Mesendoderm (in vitro differentiated cells): Measurements from ENCODE around the gene BAIAP2L1.

Source experiments
- DNase-seq: peaks from one replicate; pipeline ENCODE4 v3.0.0; 2013
- H2AK5ac ChIP-seq: 2 replicates; pipeline ENCODE4 v1.6.1; 2013; ENCODE audit warnings: low read length, inconsistent platforms
- H2BK120ac ChIP-seq: 2 replicates; pipeline ENCODE4 v1.6.1; 2013; ENCODE audit warnings: low read depth, mild to moderate bottlenecking, low read length, moderate library complexity, mixed read lengths
- H2BK15ac ChIP-seq: replicated peaks from 2 replicates; pipeline ENCODE4 v1.6.1; 2013; ENCODE audit warnings: low read depth, mild to moderate bottlenecking, moderate library complexity
- H2BK5ac ChIP-seq: 2 replicates; pipeline ENCODE4 v1.6.1; 2013; ENCODE audit warnings: low read length, inconsistent platforms
- H3K18ac ChIP-seq: 2 replicates; pipeline ENCODE4 v1.6.1; 2013; ENCODE audit warnings: mild to moderate bottlenecking, low read length, mixed read lengths
- H3K23ac ChIP-seq: one replicate; pipeline ENCODE4 v1.6.1; 2013; ENCODE audit warnings: low read length
- H3K27ac ChIP-seq: 2 replicates; pipeline ENCODE4 v1.5.1; 2013; ENCODE audit warnings: low read depth, mild to moderate bottlenecking, inconsistent platforms, low read length, moderate library complexity
- H3K27me3 ChIP-seq: 2 replicates; pipeline ENCODE4 v1.6.1; 2013; ENCODE audit warnings: low read length, control low read depth, mild to moderate bottlenecking, inconsistent platforms; ENCODE audit not compliant: insufficient read depth, poor library complexity
- H3K36me3 ChIP-seq: 2 replicates; pipeline ENCODE4 v1.6.1; 2013; ENCODE audit warnings: low read length, inconsistent platforms; ENCODE audit not compliant: control insufficient read depth, insufficient read depth
- H3K4ac ChIP-seq: one replicate; pipeline ENCODE4 v1.6.1; 2013; ENCODE audit warnings: low read depth, mild to moderate bottlenecking, low read length, moderate library complexity
- H3K4me1 ChIP-seq: 2 replicates; pipeline ENCODE4 v1.6.1; 2013; ENCODE audit warnings: low read depth, low read length, inconsistent platforms; ENCODE audit not compliant: control insufficient read depth
- H3K4me2 ChIP-seq: 2 replicates; pipeline ENCODE4 v1.6.1; 2013; ENCODE audit warnings: low read length
- H3K4me3 ChIP-seq: 2 replicates; pipeline ENCODE4 v1.5.1; 2013; ENCODE audit warnings: mild to moderate bottlenecking, low read length
- H3K56ac ChIP-seq: one replicate; pipeline ENCODE4 v1.6.1; 2013; ENCODE audit warnings: low read length
- H3K79me1 ChIP-seq: 2 replicates; pipeline ENCODE4 v1.6.1; 2013; ENCODE audit warnings: low read length, inconsistent platforms
- H3K79me2 ChIP-seq: 2 replicates; pipeline ENCODE4 v1.6.1; 2013; ENCODE audit warnings: mild to moderate bottlenecking, low read length; ENCODE audit not compliant: control insufficient read depth, insufficient read depth
- H3K9ac ChIP-seq: 2 replicates; pipeline ENCODE4 v1.6.1; 2013; ENCODE audit warnings: low read length, inconsistent platforms
- H4K5ac ChIP-seq: one replicate; pipeline ENCODE4 v1.6.1; 2013; ENCODE audit warnings: low read length
- H4K8ac ChIP-seq: one replicate; pipeline ENCODE4 v1.6.1; 2013; ENCODE audit warnings: low read depth, mild to moderate bottlenecking, control low read depth, low read length, moderate library complexity
- WGBS: extraction: QIAGEN DNeasy Blood & Tissue Kit; methylation state at CpG from one replicate; pipeline ENCODE4 v1.1.7; 2013; ENCODE audit warnings: low lambda C conversion rate, missing lambda C conversion rate; ENCODE audit not compliant: insufficient coverage; ENCODE audit errors: extremely low coverage; 5-methylcytosine and 5-hydroxymethylcytosine counted together

The BAIAP2L1 gene

DNA sequence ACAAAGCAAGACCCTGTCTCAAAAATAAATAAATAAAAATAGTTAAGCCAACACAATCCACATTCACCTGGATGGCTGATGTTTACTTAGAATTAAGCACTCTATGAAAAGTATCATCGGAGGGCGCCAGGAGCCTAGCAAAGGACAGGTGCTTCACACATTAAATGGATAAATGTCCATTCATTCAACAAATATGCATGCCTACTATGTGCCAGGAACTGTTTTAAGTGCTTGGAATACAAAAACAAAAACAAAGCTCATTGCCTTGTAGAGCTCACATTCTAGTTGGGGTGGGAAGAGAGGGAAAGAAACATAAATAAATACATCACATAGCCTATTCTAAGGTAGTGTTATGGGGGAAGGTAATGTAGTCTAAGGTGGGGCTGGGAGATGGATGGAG, 4.1 kb downstream of the BAIAP2L1 start:
- Histone ChIP-seq H2BK120ac (no peak overlapping the region), H2AK5ac (no peak overlapping the region)
- WGBS = no CpG with 5 or more reads among the region's 2 CpGs

DNA sequence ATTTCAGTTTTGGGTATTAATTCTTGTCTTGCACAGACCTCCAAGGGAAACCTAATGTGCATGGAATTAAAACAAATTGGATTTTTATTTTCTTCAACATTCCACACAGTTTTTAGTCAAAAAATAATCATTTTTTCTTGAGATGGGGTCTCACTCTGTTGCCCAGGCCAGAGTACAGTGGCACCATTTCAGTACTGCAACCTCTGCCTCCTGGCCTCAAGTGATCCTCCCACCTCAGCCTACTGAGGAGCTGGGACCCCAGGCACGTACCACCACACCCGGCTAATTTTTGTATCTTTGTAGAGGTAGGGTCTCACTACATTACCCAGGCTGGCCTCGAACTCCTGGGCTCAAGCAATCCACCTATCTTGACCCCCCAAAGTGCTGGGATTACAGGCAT, 4.9 kb downstream of the BAIAP2L1 start:
- Histone ChIP-seq H3K4me1 (peaks cover 4% of the 10 kb centered on the region), H4K5ac (no peak overlapping the region), H2AK5ac (no peak overlapping the region), H3K4me2 (no peak overlapping the region), H3K56ac (no peak overlapping the region), H3K79me1 (peaks cover 8% of the 10 kb centered on the region), H3K36me3 (no peaks in the 10 kb centered on the region), H3K27me3 (no peaks in the 10 kb centered on the region), H3K18ac (no peak overlapping the region), H3K23ac (no peak overlapping the region), H2BK15ac (no peak overlapping the region), H3K4me3 (no peak overlapping the region), H3K4ac (no peak overlapping the region), H2BK120ac (no peak overlapping the region), H3K79me2 (peaks cover 46% of the 10 kb centered on the region), H2BK5ac (no peak overlapping the region), H3K9ac (no peak overlapping the region), H4K8ac (no peak overlapping the region), H3K27ac (no peak overlapping the region)
- no CpG with 5 or more reads among the region's 3 CpGs for WGBS
- no peak for DNase-seq

More for the DNA sequence above, 4.1 kb downstream of the BAIAP2L1 start:
- no peaks in the 10 kb centered on the region for H3K27me3 ChIP-seq
- H3K79me2 ChIP-seq = peaks cover 46% of the 10 kb centered on the region
- H2BK5ac ChIP-seq = no peak overlapping the region
- no peak overlapping the region for H2BK15ac ChIP-seq
- H3K23ac ChIP-seq = no peak overlapping the region
- H3K9ac ChIP-seq = no peak overlapping the region
- peaks cover 8% of the 10 kb centered on the region for H3K79me1 ChIP-seq
- no peak overlapping the region for H3K56ac ChIP-seq
- no peak overlapping the region for H3K27ac ChIP-seq
- H4K5ac ChIP-seq = no peak overlapping the region
- no peak overlapping the region for H3K18ac ChIP-seq
- H3K4me2 ChIP-seq = no peak overlapping the region
- H3K36me3 ChIP-seq = no peaks in the 10 kb centered on the region
- H3K4ac ChIP-seq = no peak overlapping the region
- no peak overlapping the region for H4K8ac ChIP-seq
- DNase-seq = no peak
- no peak overlapping the region for H3K4me3 ChIP-seq
- peaks cover 4% of the 10 kb centered on the region for H3K4me1 ChIP-seq

DNA sequence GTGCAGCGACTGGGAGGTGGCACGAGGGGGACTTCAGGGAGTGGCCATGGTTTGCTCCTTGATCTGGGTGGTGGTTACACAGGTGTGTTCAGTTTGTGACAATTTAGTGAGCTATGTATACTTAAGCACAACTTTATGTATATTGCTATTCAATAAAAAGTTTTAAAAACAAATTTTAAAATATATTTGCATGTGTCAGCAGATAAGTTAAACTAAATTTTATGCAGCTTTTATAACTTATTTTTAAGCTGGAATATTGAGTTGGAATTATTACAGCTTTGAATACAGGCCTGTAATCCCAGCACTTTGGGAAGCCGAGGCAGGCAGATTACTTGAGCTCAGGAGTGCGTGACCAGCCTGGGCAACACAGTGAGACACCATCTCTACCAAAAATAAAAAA, 5.4 kb downstream of the BAIAP2L1 start:
- DNase-seq = no peak
- no peak overlapping the region for H2BK5ac ChIP-seq
- H3K27ac ChIP-seq = no peak overlapping the region
- no peak overlapping the region for H4K8ac ChIP-seq
- no CpG with 5 or more reads among the region's 4 CpGs for WGBS
- peaks cover 8% of the 10 kb centered on the region for H3K79me1 ChIP-seq
- H3K9ac ChIP-seq = no peak overlapping the region
- no peaks in the 10 kb centered on the region for H3K36me3 ChIP-seq
- H2BK120ac ChIP-seq = no peak overlapping the region
- no peak overlapping the region for H3K23ac ChIP-seq
- H3K18ac ChIP-seq = no peak overlapping the region
- H2AK5ac ChIP-seq = no peak overlapping the region
- H3K79me2 ChIP-seq = peaks cover 46% of the 10 kb centered on the region
- peaks cover 4% of the 10 kb centered on the region for H3K4me1 ChIP-seq
- H3K4me2 ChIP-seq = no peak overlapping the region
- no peak overlapping the region for H2BK15ac ChIP-seq
- no peak overlapping the region for H3K4me3 ChIP-seq
- no peak overlapping the region for H4K5ac ChIP-seq
- H3K4ac ChIP-seq = no peak overlapping the region
- H3K27me3 ChIP-seq = no peaks in the 10 kb centered on the region
- no peak overlapping the region for H3K56ac ChIP-seq

DNA sequence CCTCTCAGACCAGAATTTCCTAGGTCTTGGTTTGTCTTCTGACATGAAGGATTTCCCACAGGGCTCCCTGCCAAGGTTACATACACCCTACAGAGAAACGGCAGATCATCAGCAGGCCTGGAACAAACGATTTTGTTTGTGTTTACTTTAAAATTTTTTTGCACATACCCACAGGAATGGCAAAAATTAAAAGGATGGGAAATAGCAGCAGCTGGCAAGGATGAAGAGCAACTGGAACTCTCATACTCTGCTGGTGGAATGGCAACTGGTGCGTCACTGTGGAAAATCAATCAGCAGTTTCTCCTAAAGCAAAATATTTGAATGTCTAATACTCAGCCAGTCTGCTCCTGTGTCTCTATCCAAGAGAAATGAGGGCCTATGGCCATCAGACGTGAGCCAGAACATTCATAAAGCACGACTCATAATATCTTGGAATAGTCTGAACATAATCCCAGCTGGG, 6.5 kb downstream of the BAIAP2L1 start:
- Histone ChIP-seq H3K36me3 (no peaks in the 10 kb centered on the region), H3K23ac (no peak overlapping the region), H3K27ac (no peak overlapping the region), H2AK5ac (no peak overlapping the region), H3K79me1 (peaks cover 8% of the 10 kb centered on the region), H4K8ac (no peak overlapping the region), H3K27me3 (no peaks in the 10 kb centered on the region), H3K4me1 (peaks cover 4% of the 10 kb centered on the region), H3K9ac (no peak overlapping the region), H3K4me3 (no peak overlapping the region), H2BK15ac (no peak overlapping the region), H3K79me2 (peaks cover 41% of the 10 kb centered on the region), H2BK120ac (no peak overlapping the region), H3K4ac (no peak overlapping the region), H2BK5ac (no peak overlapping the region), H3K18ac (no peak overlapping the region), H3K4me2 (no peak overlapping the region), H3K56ac (no peak overlapping the region), H4K5ac (no peak overlapping the region)
- WGBS = no CpG with 5 or more reads among the region's 5 CpGs
- DNase-seq = no peak

DNA sequence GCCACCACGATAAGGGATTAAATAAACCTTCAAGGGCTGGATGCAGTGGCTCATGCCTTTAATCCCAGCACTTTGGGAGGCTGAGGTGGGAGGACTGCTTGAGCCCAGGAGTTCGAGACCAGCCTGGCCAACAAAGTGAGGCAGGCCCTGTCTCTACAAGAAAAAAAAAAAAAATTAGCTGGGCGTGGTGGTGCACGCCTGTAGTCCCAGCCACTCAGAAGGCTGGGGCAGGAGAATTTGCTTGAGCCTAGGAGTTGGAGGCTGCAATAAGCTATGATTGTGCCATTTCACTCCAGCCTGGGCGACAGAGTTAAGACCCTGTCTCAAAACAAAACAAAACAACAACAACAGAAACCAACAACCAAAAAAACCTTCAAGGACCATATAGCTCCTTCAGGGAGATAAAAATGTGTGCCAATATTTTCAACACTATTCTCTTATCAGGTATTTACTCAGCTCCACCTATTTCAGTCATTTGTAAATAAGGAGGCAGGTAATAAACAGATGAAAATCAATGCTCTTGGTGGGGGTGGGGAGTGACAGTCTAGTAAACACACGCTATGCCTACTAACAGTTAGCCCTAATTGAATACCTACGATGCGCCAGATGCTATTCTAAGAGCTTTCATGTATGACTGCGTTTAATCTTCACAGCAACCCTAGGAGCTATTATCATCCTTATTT, 13.2 kb downstream of the BAIAP2L1 start:
- no peak overlapping the region for H3K27ac ChIP-seq
- H4K5ac ChIP-seq = no peak overlapping the region
- no CpG with 5 or more reads among the region's 9 CpGs for WGBS
- H3K18ac ChIP-seq = no peak overlapping the region
- no peak overlapping the region for H2AK5ac ChIP-seq
- H3K79me2 ChIP-seq = peaks cover 15% of the 10 kb centered on the region
- H3K79me1 ChIP-seq = peaks cover 7% of the 10 kb centered on the region
- no peaks in the 10 kb centered on the region for H3K27me3 ChIP-seq
- no peak overlapping the region for H3K4me3 ChIP-seq
- H3K4ac ChIP-seq = no peak overlapping the region
- no peak for DNase-seq
- no peaks in the 10 kb centered on the region for H3K36me3 ChIP-seq
- no peak overlapping the region for H3K4me2 ChIP-seq
- no peak overlapping the region for H3K56ac ChIP-seq
- no peak overlapping the region for H3K23ac ChIP-seq
- H4K8ac ChIP-seq = no peak overlapping the region
- H2BK120ac ChIP-seq = no peak overlapping the region
- H2BK5ac ChIP-seq = no peak overlapping the region
- no peak overlapping the region for H2BK15ac ChIP-seq
- H3K4me1 ChIP-seq = no peaks in the 10 kb centered on the region
- H3K9ac ChIP-seq = no peak overlapping the region

DNA sequence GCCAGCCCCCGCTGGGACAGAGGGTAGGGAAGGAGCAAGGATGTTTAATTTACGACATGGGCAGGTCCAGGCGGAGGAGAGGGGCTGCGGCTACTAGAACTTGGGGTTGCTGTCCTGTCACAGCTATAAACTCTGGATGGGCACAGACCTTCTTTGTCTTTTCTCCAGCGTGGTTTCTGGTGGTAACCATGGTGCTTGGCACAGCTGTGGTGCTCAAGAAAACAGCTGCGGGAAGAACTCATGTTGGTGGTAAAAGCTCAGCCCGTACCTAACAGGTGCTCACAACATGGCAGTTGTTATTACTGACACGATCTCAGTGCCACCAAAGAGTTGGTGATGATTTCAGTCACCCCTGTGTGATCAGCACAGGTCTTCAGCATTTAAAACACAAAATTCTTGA, 13.8 kb downstream of the BAIAP2L1 start:
- H3K79me1 ChIP-seq = peaks cover 5% of the 10 kb centered on the region
- no peak overlapping the region for H3K18ac ChIP-seq
- no peak overlapping the region for H4K5ac ChIP-seq
- H3K79me2 ChIP-seq = peaks cover 10% of the 10 kb centered on the region
- H4K8ac ChIP-seq = no peak overlapping the region
- H3K4me3 ChIP-seq = no peak overlapping the region
- WGBS = no CpG with 5 or more reads among the region's 8 CpGs
- no peak overlapping the region for H3K56ac ChIP-seq
- no peaks in the 10 kb centered on the region for H3K4me1 ChIP-seq
- H2AK5ac ChIP-seq = no peak overlapping the region
- H3K4ac ChIP-seq = no peak overlapping the region
- DNase-seq = no peak
- H3K23ac ChIP-seq = no peak overlapping the region
- H2BK120ac ChIP-seq = no peak overlapping the region
- H2BK5ac ChIP-seq = no peak overlapping the region
- H3K27me3 ChIP-seq = no peaks in the 10 kb centered on the region
- no peak overlapping the region for H3K27ac ChIP-seq
- no peak overlapping the region for H2BK15ac ChIP-seq
- H3K36me3 ChIP-seq = no peaks in the 10 kb centered on the region
- no peak overlapping the region for H3K9ac ChIP-seq
- H3K4me2 ChIP-seq = no peak overlapping the region
